Esophagus mucosa (tissue), 1 donor: ENCODE data around the gene IQSEC2. TPM values are rescaled to one million over a fixed set of nuclear protein-coding genes. Genes with fewer than 3 reads are reported as not detected.

Experiments used
- ATAC-seq: fragments of 200-7000 bp; cut with Tn5 transposase; one replicate; pipeline ENCODE4 v1.9.1; 2020
- total RNA-seq: library from RNA; stranded (reverse); gene quantifications from one replicate; pipeline ENCODE4 v1.2.4, GENCODE V29; 2023
- donor health status: DM: yes; HTN: yes; CAD: no.

IQSEC2 gene
- total RNA-seq, 1 donor from 2014 or later, result 10.6 TPM

GRCh38 chrX:53266914-53267313 lies 14.5 kb downstream of the IQSEC2 start:
- no peak for ATAC-seq

GRCh38 chrX:53265771-53266574 lies 15.4 kb downstream of the IQSEC2 start:
- ATAC-seq, result no peak

GRCh38 chrX:53263597-53264094 lies 17.7 kb downstream of the IQSEC2 start:
- ATAC-seq, result peak; percentile 63

- ATAC-seq, result peak; percentile 75
Measured at GRCh38 chrX:53262918-53263394, 18.4 kb downstream of the IQSEC2 start.

- ATAC-seq, result no peak
Measured at GRCh38 chrX:53262189-53262917, 19.0 kb downstream of the IQSEC2 start.

GRCh38 chrX:53261355-53261972 lies 19.9 kb downstream of the IQSEC2 start:
- ATAC-seq, result no peak

- ATAC-seq, result no peak
Measured at GRCh38 chrX:53260836-53261235, 20.5 kb downstream of the IQSEC2 start.

GRCh38 chrX:53257670-53258423 lies 23.5 kb downstream of the IQSEC2 start:
- ATAC-seq, result no peak

- ATAC-seq, result no peak
Measured at GRCh38 chrX:53257166-53257565, 24.2 kb downstream of the IQSEC2 start.

GRCh38 chrX:53256446-53257041 lies 24.8 kb downstream of the IQSEC2 start:
- peak; percentile 18 for ATAC-seq

- no peak for ATAC-seq
Measured at GRCh38 chrX:53255738-53256191, 25.6 kb downstream of the IQSEC2 start.

GRCh38 chrX:53254570-53255461 lies 26.6 kb downstream of the IQSEC2 start:
- no peak for ATAC-seq

GRCh38 chrX:53253293-53254020 lies 27.9 kb downstream of the IQSEC2 start:
- ATAC-seq, result no peak

GRCh38 chrX:53251307-53251706 lies 30.1 kb downstream of the IQSEC2 start:
- ATAC-seq, result no peak

GRCh38 chrX:53250556-53250955 lies 30.8 kb downstream of the IQSEC2 start:
- no peak for ATAC-seq

- ATAC-seq, result no peak
Measured at GRCh38 chrX:53249408-53250042, 31.9 kb downstream of the IQSEC2 start.

- ATAC-seq, result peak; percentile 56
Measured at GRCh38 chrX:53247928-53248327, 33.5 kb downstream of the IQSEC2 start.

- ATAC-seq, result no peak
Measured at GRCh38 chrX:53246231-53246630, 35.2 kb downstream of the IQSEC2 start.

GRCh38 chrX:53244610-53245009 lies 36.8 kb downstream of the IQSEC2 start:
- ATAC-seq, result no peak

GRCh38 chrX:53242310-53242709 lies 39.1 kb downstream of the IQSEC2 start:
- no peak for ATAC-seq
